ENCODE measurements around the gene ALK.

The ALK gene

DNA sequence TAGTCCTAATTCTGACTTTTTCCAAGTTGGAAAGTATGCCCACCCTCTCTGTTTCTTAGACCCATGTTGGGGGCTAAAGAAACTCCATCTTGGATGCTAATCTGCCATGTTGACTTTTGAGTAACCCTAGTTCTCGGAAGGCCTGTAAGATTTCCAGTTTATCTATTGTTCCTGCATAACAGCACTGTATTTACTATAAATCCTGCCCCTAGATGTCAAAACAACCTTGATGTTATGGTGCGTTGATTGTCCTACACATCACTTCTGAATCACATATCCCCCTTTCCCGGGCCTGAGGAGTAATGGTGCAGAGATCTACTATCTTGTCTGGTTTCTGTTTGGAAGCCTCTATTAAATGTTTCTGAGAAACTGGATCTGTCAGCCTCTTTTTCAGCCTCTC is 116.7 kb downstream of the ALK start:
- 96 to 99% methylated on average over 3 of the region's 3 CpGs for WGBS, 2 experiments
- H3K27ac ChIP-seq (ENCODE audit: insufficient read depth, low read depth, low read length, poor library complexity, severe bottlenecking) = no peak overlapping the region
- no peaks in the 10 kb centered on the region for H3K36me3 ChIP-seq (ENCODE audit: control insufficient read depth, insufficient read depth, low read length)
- no peak overlapping the region for H3K4me3 ChIP-seq (ENCODE audit: insufficient read depth, low read depth, low read length)
- no peaks in the 10 kb centered on the region for H3K9me3 ChIP-seq (ENCODE audit: control insufficient read depth, low read length)
- H3K4me1 ChIP-seq (ENCODE audit: control insufficient read depth, insufficient read depth, low read length) = no peaks in the 10 kb centered on the region
- H3K27me3 ChIP-seq (ENCODE audit: control insufficient read depth, insufficient read depth, low read length, poor library complexity, severe bottlenecking) = no peaks in the 10 kb centered on the region

- H3K27ac ChIP-seq (ENCODE audit: insufficient read depth, low read depth, low read length, poor library complexity, severe bottlenecking) = no peak overlapping the region
- WGBS, 2 experiments = 92 to 98% methylated on average over 4 of the region's 4 CpGs
- H3K4me1 ChIP-seq (ENCODE audit: control insufficient read depth, insufficient read depth, low read length) = no peaks in the 10 kb centered on the region
- H3K9me3 ChIP-seq (ENCODE audit: control insufficient read depth, low read length) = no peaks in the 10 kb centered on the region
- H3K27me3 ChIP-seq (ENCODE audit: control insufficient read depth, insufficient read depth, low read length, poor library complexity, severe bottlenecking) = no peaks in the 10 kb centered on the region
- no peak overlapping the region for H3K4me3 ChIP-seq (ENCODE audit: insufficient read depth, low read depth, low read length)
- H3K36me3 ChIP-seq (ENCODE audit: control insufficient read depth, insufficient read depth, low read length) = no peaks in the 10 kb centered on the region
Measured at GRCh38 chr2:29803537-29803936, 117.8 kb downstream of the ALK start.

DNA sequence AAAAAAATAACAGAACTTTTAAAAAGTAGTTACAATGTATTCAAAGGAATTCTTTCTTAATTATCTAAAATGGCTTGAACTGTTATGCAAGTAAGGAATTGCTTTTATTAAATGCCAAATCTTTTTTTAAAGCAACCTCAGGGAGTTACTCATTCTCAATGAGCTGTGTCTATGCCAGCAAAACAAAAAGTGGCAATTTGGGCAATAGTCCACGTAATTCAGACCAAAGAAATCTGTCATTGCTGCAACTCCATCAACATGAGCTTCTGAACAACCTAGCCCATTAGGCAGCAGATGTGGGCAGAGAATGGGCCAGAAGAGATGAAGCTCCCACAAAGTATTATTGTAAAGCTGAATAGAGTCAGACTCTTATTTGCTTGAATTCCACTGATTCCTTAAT is 118.4 kb downstream of the ALK start:
- H3K27ac ChIP-seq (ENCODE audit: insufficient read depth, low read depth, low read length, poor library complexity, severe bottlenecking) = no peak overlapping the region
- no peaks in the 10 kb centered on the region for H3K9me3 ChIP-seq (ENCODE audit: control insufficient read depth, low read length)
- H3K4me1 ChIP-seq (ENCODE audit: control insufficient read depth, insufficient read depth, low read length) = no peaks in the 10 kb centered on the region
- no peaks in the 10 kb centered on the region for H3K36me3 ChIP-seq (ENCODE audit: control insufficient read depth, insufficient read depth, low read length)
- WGBS, 2 experiments = 86 to 89% methylated on average over 1 of the region's 1 CpG
- H3K27me3 ChIP-seq (ENCODE audit: control insufficient read depth, insufficient read depth, low read length, poor library complexity, severe bottlenecking) = no peaks in the 10 kb centered on the region
- H3K4me3 ChIP-seq (ENCODE audit: insufficient read depth, low read depth, low read length) = no peak overlapping the region

GRCh38 chr2:29799628-29800027 is 121.8 kb downstream of the ALK start:
- Histone ChIP-seq H3K4me3 (ENCODE audit: insufficient read depth, low read depth, low read length) (no peak overlapping the region), H3K9me3 (ENCODE audit: control insufficient read depth, low read length) (no peaks in the 10 kb centered on the region), H3K27ac (ENCODE audit: insufficient read depth, low read depth, low read length, poor library complexity, severe bottlenecking) (no peak overlapping the region), H3K4me1 (ENCODE audit: control insufficient read depth, insufficient read depth, low read length) (no peaks in the 10 kb centered on the region), H3K27me3 (ENCODE audit: control insufficient read depth, insufficient read depth, low read length, poor library complexity, severe bottlenecking) (no peaks in the 10 kb centered on the region), H3K36me3 (ENCODE audit: control insufficient read depth, insufficient read depth, low read length) (no peaks in the 10 kb centered on the region)
- WGBS, 2 experiments = 95 to 96% methylated on average over 3 of the region's 3 CpGs

DNA sequence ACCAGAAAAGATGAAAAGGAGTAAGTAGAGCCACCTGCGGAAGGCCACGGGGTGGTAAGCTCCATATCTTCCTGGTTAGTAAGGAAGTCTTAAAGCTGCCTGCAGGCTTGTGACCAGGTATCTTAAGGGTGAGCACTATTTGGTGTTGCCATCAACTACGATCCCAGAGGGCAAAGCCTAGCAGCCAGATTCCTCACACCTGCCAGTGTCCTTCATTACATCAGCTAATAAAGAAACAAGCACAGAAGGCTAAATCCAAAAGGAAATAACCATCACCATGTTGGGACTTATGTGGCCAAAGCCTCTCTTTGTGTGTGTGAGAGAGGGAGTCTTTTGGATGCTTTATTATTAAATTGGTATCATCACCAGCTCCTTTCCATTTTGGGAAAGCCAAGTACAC is 123.5 kb downstream of the ALK start:
- H3K36me3 ChIP-seq (ENCODE audit: control insufficient read depth, insufficient read depth, low read length) = no peaks in the 10 kb centered on the region
- H3K9me3 ChIP-seq (ENCODE audit: control insufficient read depth, low read length) = no peaks in the 10 kb centered on the region
- H3K27me3 ChIP-seq (ENCODE audit: control insufficient read depth, insufficient read depth, low read length, poor library complexity, severe bottlenecking) = no peaks in the 10 kb centered on the region
- no peak overlapping the region for H3K27ac ChIP-seq (ENCODE audit: insufficient read depth, low read depth, low read length, poor library complexity, severe bottlenecking)
- no peak overlapping the region for H3K4me3 ChIP-seq (ENCODE audit: insufficient read depth, low read depth, low read length)
- H3K4me1 ChIP-seq (ENCODE audit: control insufficient read depth, insufficient read depth, low read length) = no peaks in the 10 kb centered on the region
- WGBS, 2 experiments = 62 to 63% methylated on average over 3 of the region's 3 CpGs

- H3K9me3 ChIP-seq (ENCODE audit: control insufficient read depth, low read length) = no peaks in the 10 kb centered on the region
- H3K4me1 ChIP-seq (ENCODE audit: control insufficient read depth, insufficient read depth, low read length) = no peaks in the 10 kb centered on the region
- 51 to 58% methylated on average over 4 of the region's 4 CpGs for WGBS, 2 experiments
- H3K4me3 ChIP-seq (ENCODE audit: insufficient read depth, low read depth, low read length) = no peak overlapping the region
- H3K36me3 ChIP-seq (ENCODE audit: control insufficient read depth, insufficient read depth, low read length) = no peaks in the 10 kb centered on the region
- H3K27ac ChIP-seq (ENCODE audit: insufficient read depth, low read depth, low read length, poor library complexity, severe bottlenecking) = no peak overlapping the region
- H3K27me3 ChIP-seq (ENCODE audit: control insufficient read depth, insufficient read depth, low read length, poor library complexity, severe bottlenecking) = no peaks in the 10 kb centered on the region
Measured at GRCh38 chr2:29796446-29796845, 124.9 kb downstream of the ALK start.

DNA sequence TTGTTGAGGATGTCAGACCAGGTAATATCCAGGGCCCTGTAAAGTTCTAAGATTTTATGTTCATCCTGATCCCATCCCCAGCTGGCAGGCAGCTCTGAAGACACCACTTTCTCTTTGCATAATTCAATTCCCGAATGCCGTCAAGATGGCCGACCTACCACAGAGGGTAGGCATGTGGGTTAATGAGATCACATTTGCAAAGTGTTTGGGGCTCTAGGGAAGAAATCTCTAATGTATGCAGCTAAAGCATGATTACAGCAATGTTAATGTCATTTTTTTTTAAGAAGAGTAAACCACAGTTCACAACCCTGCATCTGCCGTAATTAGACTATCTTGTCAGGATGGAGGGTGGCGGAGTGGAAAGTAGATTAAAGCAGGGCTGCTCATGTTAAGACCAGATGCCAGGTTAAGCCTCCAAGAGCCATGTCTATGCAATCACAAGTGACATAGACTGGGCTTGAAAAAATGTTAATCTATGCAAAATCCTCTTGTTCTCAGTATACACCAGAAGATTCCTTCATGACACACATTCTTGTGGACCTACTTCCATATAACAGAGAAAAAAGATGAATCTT is 131.4 kb downstream of the ALK start:
- Histone ChIP-seq H3K27ac (ENCODE audit: insufficient read depth, low read depth, low read length, poor library complexity, severe bottlenecking) (no peak overlapping the region), H3K4me1 (ENCODE audit: control insufficient read depth, insufficient read depth, low read length) (no peaks in the 10 kb centered on the region), H3K27me3 (ENCODE audit: control insufficient read depth, insufficient read depth, low read length, poor library complexity, severe bottlenecking) (no peaks in the 10 kb centered on the region), H3K9me3 (ENCODE audit: control insufficient read depth, low read length) (no peaks in the 10 kb centered on the region), H3K36me3 (ENCODE audit: control insufficient read depth, insufficient read depth, low read length) (no peaks in the 10 kb centered on the region), H3K4me3 (ENCODE audit: insufficient read depth, low read depth, low read length) (no peak overlapping the region)
- WGBS, 2 experiments = 95 to 96% methylated on average over 5 of the region's 5 CpGs

DNA sequence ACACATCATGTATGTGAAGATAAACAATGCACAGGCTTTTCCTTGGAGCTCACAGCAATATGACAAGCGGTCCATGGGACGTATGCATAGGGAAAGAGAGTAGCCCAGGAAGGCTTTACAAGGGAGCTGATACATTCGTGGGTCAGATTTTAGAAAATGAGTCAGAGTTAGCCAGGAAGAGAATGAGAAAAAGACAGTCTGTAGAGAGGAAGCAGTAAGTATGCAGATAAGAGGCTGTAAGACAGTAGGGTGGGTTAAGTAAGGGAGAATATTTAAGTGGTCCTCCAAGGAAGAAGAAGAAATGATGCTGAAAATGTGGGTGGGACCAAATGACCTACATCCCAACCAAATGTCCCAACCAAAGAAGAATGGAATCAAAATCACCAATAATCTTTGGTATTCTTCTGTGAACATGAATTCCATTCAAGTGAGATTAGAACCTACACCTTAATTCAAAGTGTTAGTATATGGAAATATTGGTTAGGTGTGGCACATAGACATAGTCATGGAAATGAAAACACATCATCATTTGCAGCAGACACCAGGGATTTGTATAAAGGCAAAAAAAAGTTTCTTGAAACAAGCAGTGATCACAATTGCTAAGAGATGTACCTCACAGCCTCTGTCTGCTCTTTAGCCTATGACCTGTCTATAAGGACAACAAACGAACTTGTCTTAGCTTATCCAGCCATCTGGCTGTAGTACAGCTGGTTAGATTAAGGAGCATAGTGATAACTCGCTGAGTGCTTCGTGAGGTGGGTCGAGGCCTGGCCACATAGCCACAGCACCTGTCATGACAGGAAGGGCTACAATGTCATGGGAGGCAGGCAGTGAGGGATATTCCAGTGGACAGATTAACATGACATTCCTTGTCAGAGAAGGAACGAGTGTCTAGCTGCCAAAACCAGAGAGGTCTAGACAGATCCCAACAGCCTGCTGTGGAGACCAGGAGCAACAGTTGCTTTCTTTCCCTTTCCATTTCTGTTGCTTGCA is 133.6 kb downstream of the ALK start:
- 93 to 95% methylated on average over 8 of the region's 8 CpGs for WGBS, 2 experiments
- Histone ChIP-seq H3K9me3 (ENCODE audit: control insufficient read depth, low read length) (no peaks in the 10 kb centered on the region), H3K27ac (ENCODE audit: insufficient read depth, low read depth, low read length, poor library complexity, severe bottlenecking) (no peak overlapping the region), H3K36me3 (ENCODE audit: control insufficient read depth, insufficient read depth, low read length) (no peaks in the 10 kb centered on the region), H3K4me1 (ENCODE audit: control insufficient read depth, insufficient read depth, low read length) (no peaks in the 10 kb centered on the region), H3K4me3 (ENCODE audit: insufficient read depth, low read depth, low read length) (no peak overlapping the region), H3K27me3 (ENCODE audit: control insufficient read depth, insufficient read depth, low read length, poor library complexity, severe bottlenecking) (no peaks in the 10 kb centered on the region)

DNA sequence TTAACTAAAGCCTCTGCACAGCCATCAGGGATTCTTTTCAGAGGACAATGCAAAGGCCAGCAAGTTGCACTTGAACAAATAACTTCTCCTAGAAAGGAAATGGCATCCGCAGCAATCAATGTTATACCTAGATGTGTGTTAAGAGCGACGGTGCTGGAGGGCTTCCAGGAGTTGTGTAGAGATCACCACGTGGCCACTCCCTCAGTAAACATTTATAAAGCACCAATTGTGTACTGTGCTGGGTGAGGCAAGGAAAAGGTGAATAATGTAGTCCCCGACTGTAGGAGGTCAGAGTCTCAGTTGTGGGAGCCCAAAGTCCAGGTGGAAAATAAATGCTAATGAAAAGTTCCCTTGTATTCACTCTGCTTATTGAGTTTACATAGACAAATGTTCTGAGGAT is 135.0 kb downstream of the ALK start:
- H3K4me3 ChIP-seq (ENCODE audit: insufficient read depth, low read depth, low read length) = no peak overlapping the region
- WGBS, 2 experiments = 94 to 97% methylated on average over 5 of the region's 5 CpGs

DNA sequence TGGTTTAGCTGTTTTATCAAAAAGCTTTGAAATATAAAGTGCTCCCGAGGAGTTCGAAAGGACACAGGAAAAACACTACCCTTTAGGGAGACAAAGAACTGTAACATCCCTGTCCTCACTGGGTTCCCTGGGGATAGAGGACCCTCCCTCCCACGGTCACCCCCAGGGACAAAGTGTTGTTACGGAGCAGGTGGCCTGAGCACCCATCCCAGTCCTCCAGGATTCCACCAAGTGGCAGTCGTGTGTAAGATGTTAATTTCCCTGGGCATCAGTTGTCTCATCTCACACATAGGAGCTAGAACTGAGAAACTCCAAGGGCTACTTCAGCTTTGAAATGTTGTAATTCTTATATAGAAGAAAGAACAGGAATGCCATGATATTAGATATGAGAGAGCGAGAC is 137.7 kb downstream of the ALK start:
- Histone ChIP-seq H3K9me3 (ENCODE audit: control insufficient read depth, low read length) (no peaks in the 10 kb centered on the region), H3K4me1 (ENCODE audit: control insufficient read depth, insufficient read depth, low read length) (no peaks in the 10 kb centered on the region), H3K27me3 (ENCODE audit: control insufficient read depth, insufficient read depth, low read length, poor library complexity, severe bottlenecking) (no peaks in the 10 kb centered on the region), H3K27ac (ENCODE audit: insufficient read depth, low read depth, low read length, poor library complexity, severe bottlenecking) (no peak overlapping the region), H3K36me3 (ENCODE audit: control insufficient read depth, insufficient read depth, low read length) (no peaks in the 10 kb centered on the region), H3K4me3 (ENCODE audit: insufficient read depth, low read depth, low read length) (no peak overlapping the region)
- 90 to 91% methylated on average over 6 of the region's 6 CpGs for WGBS, 2 experiments

More for the DNA sequence above, 135.0 kb downstream of the ALK start:
- no peaks in the 10 kb centered on the region for H3K4me1 ChIP-seq (ENCODE audit: control insufficient read depth, insufficient read depth, low read length)
- no peaks in the 10 kb centered on the region for H3K36me3 ChIP-seq (ENCODE audit: control insufficient read depth, insufficient read depth, low read length)
- no peaks in the 10 kb centered on the region for H3K27me3 ChIP-seq (ENCODE audit: control insufficient read depth, insufficient read depth, low read length, poor library complexity, severe bottlenecking)
- H3K27ac ChIP-seq (ENCODE audit: insufficient read depth, low read depth, low read length, poor library complexity, severe bottlenecking) = no peak overlapping the region
- no peaks in the 10 kb centered on the region for H3K9me3 ChIP-seq (ENCODE audit: control insufficient read depth, low read length)

All from ectodermal cell (in vitro differentiated cells).